ENCODE measurements around the gene PFN1. TPM values are rescaled to one million over a fixed set of nuclear protein-coding genes. Genes with fewer than 3 reads are reported as not detected.
"Not testable (repeated sequence)": the region's sequence is repeated elsewhere in the genome, so short reads cannot be mapped to it uniquely, and the experiment has no call there.

Gene PFN1
- total and polyA plus RNA-seq, 2 experiments from 2014 or later = 244 to 706 TPM

DNA sequence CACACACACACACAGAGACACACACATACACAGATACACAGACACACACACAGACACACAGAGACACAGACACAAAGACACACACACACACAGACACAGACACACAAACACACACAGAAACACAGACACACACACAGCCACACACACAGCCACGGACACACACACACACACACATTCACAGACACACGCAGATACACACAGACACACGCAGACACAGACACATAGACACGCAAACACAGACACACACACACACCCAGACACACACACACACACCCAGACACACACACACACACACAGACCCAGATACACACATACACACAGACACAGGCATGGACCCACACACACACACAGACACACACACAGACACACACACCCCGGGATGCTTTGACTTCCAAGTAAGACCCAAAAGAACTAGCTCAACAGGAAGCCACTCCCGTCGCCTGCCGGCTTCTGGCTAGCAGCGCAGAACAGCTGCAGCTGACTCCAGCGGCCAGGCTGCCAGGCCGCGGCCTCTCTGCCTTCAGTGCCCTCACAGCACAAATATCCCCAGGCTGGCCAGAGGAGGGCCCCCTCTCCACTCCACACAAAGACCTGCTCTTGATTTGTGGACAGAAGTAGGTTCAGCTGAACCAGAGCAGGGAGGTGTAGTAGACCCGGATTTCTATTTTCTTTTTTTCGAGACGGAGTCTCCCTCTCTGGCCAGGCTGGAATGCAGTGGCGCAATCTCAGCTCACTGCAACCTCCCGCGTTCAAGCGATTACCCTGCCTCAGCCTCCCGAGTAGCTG lies 39.4 kb downstream of the PFN1 start:
- Histone ChIP-seq H3K4me2 (peak overlapping the region; percentile 41), H3K4me3 (no peak overlapping the region), H3K4me1 (ENCODE audit: insufficient read depth) (peaks cover 6% of the 10 kb centered on the region), H4K20me1 (ENCODE audit: insufficient read depth, poor library complexity, severe bottlenecking) (no peaks in the 10 kb centered on the region), H3K9me2 (replicated peaks; ENCODE audit: insufficient read depth) (no peaks in the 10 kb centered on the region), H2AFZ (peak overlapping the region; percentile 4), H3K36me3 (replicated peaks; ENCODE audit: insufficient read depth, low read depth) (no peaks in the 10 kb centered on the region), H3K27ac (peak overlapping the region; percentile 94), H3K27me3 (no peaks in the 10 kb centered on the region), H3K79me2 (no peaks in the 10 kb centered on the region), H3K9me3 (ENCODE audit: low read depth) (no peaks in the 10 kb centered on the region)
- TF ChIP-seq EZH2 (IDR thresholded peaks at IDR 0.05; ENCODE audit: borderline replicate concordance) = no peak
- TF ChIP-seq, protein P1, sequence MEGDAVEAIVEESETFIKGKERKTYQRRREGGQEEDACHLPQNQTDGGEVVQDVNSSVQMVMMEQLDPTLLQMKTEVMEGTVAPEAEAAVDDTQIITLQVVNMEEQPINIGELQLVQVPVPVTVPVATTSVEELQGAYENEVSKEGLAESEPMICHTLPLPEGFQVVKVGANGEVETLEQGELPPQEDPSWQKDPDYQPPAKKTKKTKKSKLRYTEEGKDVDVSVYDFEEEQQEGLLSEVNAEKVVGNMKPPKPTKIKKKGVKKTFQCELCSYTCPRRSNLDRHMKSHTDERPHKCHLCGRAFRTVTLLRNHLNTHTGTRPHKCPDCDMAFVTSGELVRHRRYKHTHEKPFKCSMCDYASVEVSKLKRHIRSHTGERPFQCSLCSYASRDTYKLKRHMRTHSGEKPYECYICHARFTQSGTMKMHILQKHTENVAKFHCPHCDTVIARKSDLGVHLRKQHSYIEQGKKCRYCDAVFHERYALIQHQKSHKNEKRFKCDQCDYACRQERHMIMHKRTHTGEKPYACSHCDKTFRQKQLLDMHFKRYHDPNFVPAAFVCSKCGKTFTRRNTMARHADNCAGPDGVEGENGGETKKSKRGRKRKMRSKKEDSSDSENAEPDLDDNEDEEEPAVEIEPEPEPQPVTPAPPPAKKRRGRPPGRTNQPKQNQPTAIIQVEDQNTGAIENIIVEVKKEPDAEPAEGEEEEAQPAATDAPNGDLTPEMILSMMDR (IDR thresholded peaks at IDR 0.05; ENCODE audit: poor library complexity) = peak; percentile 88
- WGBS (ENCODE audit: low lambda C conversion rate, missing lambda C conversion rate) = 18% methylated on average over 18 of the region's 20 CpGs
- DNase-seq (ENCODE audit: low spot score) = peak; percentile 94

DNA sequence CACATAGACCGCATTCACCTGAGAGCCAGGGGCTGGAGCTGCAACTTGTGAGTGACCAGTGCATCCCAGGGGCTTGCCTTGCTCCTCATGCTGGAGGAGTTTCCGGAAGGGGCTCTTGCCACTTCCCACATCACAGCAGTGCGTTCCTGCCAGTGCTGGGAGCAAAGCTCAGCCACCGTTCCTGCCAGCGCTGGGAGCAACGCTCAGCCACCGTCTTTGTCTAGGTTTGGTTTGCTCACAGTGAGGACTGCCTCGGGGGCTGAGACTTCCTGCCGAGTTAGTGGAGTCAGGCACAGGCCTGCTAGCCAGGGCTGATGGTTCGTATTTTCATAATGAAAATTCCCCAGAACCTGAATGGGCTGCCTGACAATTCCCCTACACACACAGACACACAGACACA lies 40.0 kb downstream of the PFN1 start:
- no peak overlapping the region for H2AFZ ChIP-seq
- WGBS (ENCODE audit: low lambda C conversion rate, missing lambda C conversion rate) = 38% methylated on average over 10 of the region's 10 CpGs
- peak overlapping the region; percentile 94 for H3K27ac ChIP-seq
- H3K4me2 ChIP-seq = no peak overlapping the region
- H3K4me1 ChIP-seq (ENCODE audit: insufficient read depth) = peaks cover 7% of the 10 kb centered on the region
- H4K20me1 ChIP-seq (ENCODE audit: insufficient read depth, poor library complexity, severe bottlenecking) = no peaks in the 10 kb centered on the region
- DNase-seq (ENCODE audit: low spot score) = no peak
- H3K9me2 ChIP-seq (replicated peaks; ENCODE audit: insufficient read depth) = no peaks in the 10 kb centered on the region
- H3K36me3 ChIP-seq (replicated peaks; ENCODE audit: insufficient read depth, low read depth) = no peaks in the 10 kb centered on the region
- no peaks in the 10 kb centered on the region for H3K27me3 ChIP-seq
- no peaks in the 10 kb centered on the region for H3K9me3 ChIP-seq (ENCODE audit: low read depth)
- no peaks in the 10 kb centered on the region for H3K79me2 ChIP-seq
- no peak for TF ChIP-seq EZH2phosphoT487 (IDR thresholded peaks at IDR 0.05; ENCODE audit: low read depth, severe bottlenecking, unreplicated experiment)
- TF ChIP-seq, protein P1 (IDR thresholded peaks at IDR 0.05; ENCODE audit: poor library complexity) = no peak
- TF ChIP-seq EZH2 (IDR thresholded peaks at IDR 0.05; ENCODE audit: borderline replicate concordance) = no peak
- H3K4me3 ChIP-seq = no peak overlapping the region

DNA sequence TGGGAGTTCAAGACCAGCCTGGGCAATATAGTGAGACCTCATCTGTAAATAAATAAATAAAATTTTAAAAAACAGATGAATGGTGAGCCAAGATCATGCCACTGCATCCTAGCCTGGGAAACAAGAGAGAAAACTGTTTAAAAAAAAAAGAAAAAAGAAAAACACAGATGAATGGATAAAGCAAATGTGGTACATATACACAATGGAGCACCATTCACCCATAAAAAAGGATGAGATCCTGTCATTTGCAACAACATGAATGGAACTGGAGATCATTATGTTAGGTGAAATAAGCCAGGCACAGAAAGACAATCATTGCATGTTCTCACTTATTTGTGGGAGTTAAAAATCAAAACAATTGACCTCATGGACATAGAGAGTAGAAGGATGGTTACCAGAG lies 41.7 kb downstream of the PFN1 start:
- not testable (repeated sequence) for H3K79me2 ChIP-seq; H3K9me3 ChIP-seq (ENCODE audit: low read depth)

DNA sequence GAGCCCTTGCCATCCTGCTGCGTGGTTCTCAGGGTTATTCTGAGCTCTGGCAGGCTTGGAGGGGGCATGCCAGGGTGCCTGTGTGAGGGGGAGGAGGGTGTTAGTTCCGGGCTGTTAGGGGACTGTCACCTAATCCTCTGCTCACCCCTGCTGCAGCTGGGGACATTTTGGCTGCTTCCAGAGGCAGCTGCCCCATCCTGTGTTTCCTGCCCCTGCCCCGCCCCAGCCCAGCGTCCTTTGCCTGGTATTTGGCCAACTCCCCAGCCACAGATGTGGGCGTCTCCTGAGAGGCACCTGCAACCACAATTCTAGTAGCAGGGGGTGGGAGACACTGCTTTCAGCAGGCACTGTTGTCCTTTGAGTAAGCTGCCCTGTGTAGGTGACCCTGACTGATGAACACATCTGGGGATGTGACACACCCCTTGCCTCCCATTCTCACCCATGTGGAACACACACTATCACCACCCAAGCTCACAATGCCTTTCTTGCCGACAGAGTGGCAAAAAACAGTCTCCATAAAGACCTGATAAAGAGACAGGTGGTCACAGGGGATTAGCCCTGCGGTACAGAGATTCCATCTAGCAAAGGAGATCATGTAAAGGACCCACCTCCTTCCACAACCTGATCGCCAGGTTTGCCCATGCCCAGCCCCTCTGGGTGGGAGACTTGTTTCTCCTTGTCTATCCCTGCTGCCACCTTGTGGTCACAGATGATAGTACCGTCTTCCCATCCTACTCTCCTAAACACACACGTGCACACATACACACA lies 45.1 kb downstream of the PFN1 start, which contains the start of gene CHRNE:
TSS of gene CHRNE (minus strand) at position 48 of the 768 bp plus-strand sequence. CDS start at position 13, 35 bp downstream.
- no peaks in the 10 kb centered on the region for H3K9me2 ChIP-seq (replicated peaks; ENCODE audit: insufficient read depth)
- no peak within 1 kb of the TSS for H2AFZ ChIP-seq
- H3K27me3 ChIP-seq = no peaks in the 10 kb centered on the region
- no peaks in the 10 kb centered on the region for H3K79me2 ChIP-seq
- WGBS (ENCODE audit: low lambda C conversion rate, missing lambda C conversion rate) = 44% methylated on average over 9 of the region's 10 CpGs
- DNase-seq (ENCODE audit: low spot score) = peak; percentile 92
- no peak within 1 kb of the TSS for H3K4me3 ChIP-seq
- peaks cover 7% of the 10 kb centered on the region for H3K4me1 ChIP-seq (ENCODE audit: insufficient read depth)
- H3K4me2 ChIP-seq = no peak within 1 kb of the TSS
- H3K36me3 ChIP-seq (replicated peaks; ENCODE audit: insufficient read depth, low read depth) = no peaks in the 10 kb centered on the region
- H3K27ac ChIP-seq = no peak within 1 kb of the TSS
- no peaks in the 10 kb centered on the region for H3K9me3 ChIP-seq (ENCODE audit: low read depth)
- H4K20me1 ChIP-seq (ENCODE audit: insufficient read depth, poor library complexity, severe bottlenecking) = no peaks in the 10 kb centered on the region
- TF ChIP-seq, protein P1 (IDR thresholded peaks at IDR 0.05; ENCODE audit: poor library complexity) = peak; percentile 70
- no peak for TF ChIP-seq EZH2 (IDR thresholded peaks at IDR 0.05; ENCODE audit: borderline replicate concordance)
- no peak for TF ChIP-seq EZH2phosphoT487 (IDR thresholded peaks at IDR 0.05; ENCODE audit: low read depth, severe bottlenecking, unreplicated experiment)

More for the DNA sequence above, 41.7 kb downstream of the PFN1 start:
- H3K4me3 ChIP-seq; H4K20me1 ChIP-seq (ENCODE audit: insufficient read depth, poor library complexity, severe bottlenecking); H3K9me2 ChIP-seq (replicated peaks; ENCODE audit: insufficient read depth); H3K27ac ChIP-seq; H2AFZ ChIP-seq; H3K4me2 ChIP-seq; DNase-seq (ENCODE audit: low spot score); H3K27me3 ChIP-seq; H3K4me1 ChIP-seq (ENCODE audit: insufficient read depth); H3K36me3 ChIP-seq (replicated peaks; ENCODE audit: insufficient read depth, low read depth): not testable (repeated sequence)
